ENCODE measurements around the gene ETV3L.

DNA sequence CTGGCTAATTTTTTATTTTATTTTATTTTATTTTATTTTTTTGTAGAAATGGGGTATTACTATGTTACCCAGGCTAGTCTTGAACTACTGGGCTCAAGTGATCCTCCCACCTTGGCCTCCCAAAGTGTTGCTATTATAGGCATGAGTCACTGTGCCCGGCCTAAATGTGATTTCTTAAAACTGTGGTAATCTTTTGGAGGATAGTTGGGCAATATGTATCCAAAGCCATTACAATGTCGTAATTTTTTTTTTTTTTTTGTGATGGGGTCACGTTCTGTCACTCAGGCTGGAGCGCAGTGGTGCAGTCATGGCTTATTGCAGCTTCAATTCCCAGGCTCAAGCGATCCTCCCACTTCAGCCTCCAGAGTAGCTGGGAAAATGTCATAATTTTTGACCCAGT is 14.2 kb downstream of the ETV3L start:
- TF ChIP-seq MXD4 (CRISPR knock-in tag; IDR thresholded peaks at IDR 0.05; ENCODE audit: borderline replicate concordance), result no peak
- TF ChIP-seq, protein P1, sequence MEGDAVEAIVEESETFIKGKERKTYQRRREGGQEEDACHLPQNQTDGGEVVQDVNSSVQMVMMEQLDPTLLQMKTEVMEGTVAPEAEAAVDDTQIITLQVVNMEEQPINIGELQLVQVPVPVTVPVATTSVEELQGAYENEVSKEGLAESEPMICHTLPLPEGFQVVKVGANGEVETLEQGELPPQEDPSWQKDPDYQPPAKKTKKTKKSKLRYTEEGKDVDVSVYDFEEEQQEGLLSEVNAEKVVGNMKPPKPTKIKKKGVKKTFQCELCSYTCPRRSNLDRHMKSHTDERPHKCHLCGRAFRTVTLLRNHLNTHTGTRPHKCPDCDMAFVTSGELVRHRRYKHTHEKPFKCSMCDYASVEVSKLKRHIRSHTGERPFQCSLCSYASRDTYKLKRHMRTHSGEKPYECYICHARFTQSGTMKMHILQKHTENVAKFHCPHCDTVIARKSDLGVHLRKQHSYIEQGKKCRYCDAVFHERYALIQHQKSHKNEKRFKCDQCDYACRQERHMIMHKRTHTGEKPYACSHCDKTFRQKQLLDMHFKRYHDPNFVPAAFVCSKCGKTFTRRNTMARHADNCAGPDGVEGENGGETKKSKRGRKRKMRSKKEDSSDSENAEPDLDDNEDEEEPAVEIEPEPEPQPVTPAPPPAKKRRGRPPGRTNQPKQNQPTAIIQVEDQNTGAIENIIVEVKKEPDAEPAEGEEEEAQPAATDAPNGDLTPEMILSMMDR (IDR thresholded peaks at IDR 0.05), result no peak
